NCI-H2081 treated with DMSO at 0.1 percent for 48 hours (cell line): ENCODE measurements around the gene EPHB4.
"Not testable (repeated sequence)": the region's sequence is repeated elsewhere in the genome, so short reads cannot be mapped to it uniquely, and the experiment has no call there.

Source experiments
- DNase-seq: peaks from one replicate; lab custom pipeline; 2025; lab: John Stamatoyannopoulos, UW

EPHB4 gene

GRCh38 chr7:100827330-100828226 lies at the start of gene EPHB4:
Gene EPHB4 (minus strand): TSS chr7:100827523. CDS start chr7:100827030, 493 bp downstream.
- DNase-seq, result no peak

- no peak for DNase-seq
These were observed 48.0 kb upstream of the EPHB4 start for GRCh38 chr7:100875356-100875751.

GRCh38 chr7:100874577-100875355 lies 47.4 kb upstream of the EPHB4 start, which contains the start of gene SRRT:
Gene SRRT (plus strand): TSS chr7:100875103. CDS start chr7:100875591, 488 bp downstream.
- DNase-seq, result peak; percentile 91

- DNase-seq, result no peak
These were observed 46.9 kb upstream of the EPHB4 start for GRCh38 chr7:100874300-100874576.

GRCh38 chr7:100873599-100874299 lies 46.4 kb upstream of the EPHB4 start:
- DNase-seq, result no peak

GRCh38 chr7:100867776-100868485 lies 40.6 kb upstream of the EPHB4 start:
- no peak for DNase-seq

- DNase-seq, result no peak
These were observed 39.9 kb upstream of the EPHB4 start, which contains the start of gene TRIP6 for GRCh38 chr7:100867040-100867775. Gene TRIP6 (plus strand): TSS chr7:100867387. CDS start chr7:100867498, 111 bp downstream.

GRCh38 chr7:100866729-100867039 lies 39.4 kb upstream of the EPHB4 start:
- no peak for DNase-seq

GRCh38 chr7:100865938-100866728 lies 38.8 kb upstream of the EPHB4 start:
- DNase-seq, result no peak

- no peak for DNase-seq
These were observed 38.1 kb upstream of the EPHB4 start for GRCh38 chr7:100865372-100865911.

- DNase-seq, result no peak
These were observed 37.0 kb upstream of the EPHB4 start for GRCh38 chr7:100864263-100864845.

GRCh38 chr7:100863406-100863950 lies 36.2 kb upstream of the EPHB4 start:
- DNase-seq, result no peak

GRCh38 chr7:100861616-100861985 lies 34.3 kb upstream of the EPHB4 start:
- no peak for DNase-seq

- DNase-seq, result no peak
These were observed 33.6 kb upstream of the EPHB4 start for GRCh38 chr7:100860702-100861615.

GRCh38 chr7:100859856-100860255 lies 32.5 kb upstream of the EPHB4 start:
- DNase-seq, result no peak

- no peak for DNase-seq
These were observed 29.6 kb upstream of the EPHB4 start for GRCh38 chr7:100856871-100857282.

- no peak for DNase-seq
These were observed 28.2 kb upstream of the EPHB4 start for GRCh38 chr7:100855515-100855914.

GRCh38 chr7:100854899-100855298 lies 27.6 kb upstream of the EPHB4 start:
- not testable (repeated sequence) for DNase-seq
